K562 (cell line): ENCODE results near the gene DPY19L1. TPM values are rescaled to one million over a fixed set of nuclear protein-coding genes. Genes with fewer than 3 reads are reported as not detected.

Experiments used
- BRD9 ChIP-seq: fragments of 450-650 bp; IDR thresholded peaks from 2 replicates; pipeline ENCODE4 v1.6.1; 2018; ENCODE audit warnings: low read depth; ENCODE audit not compliant: partially characterized antibody
- CBX8 ChIP-seq: fragments of 200-600 bp; sonication (generic); IDR thresholded peaks from 2 replicates; pipeline ENCODE4 v1.6.1; 2012; ENCODE audit warnings: borderline replicate concordance, mixed run types, low read depth, mild to moderate bottlenecking, moderate library complexity, mixed read lengths, low read length, control low read depth, inconsistent platforms; ENCODE audit not compliant: poor library complexity, severe bottlenecking; ENCODE audit errors: extremely low read depth
- CTBP1 ChIP-seq: fragments of 450-650 bp; IDR thresholded peaks from 2 replicates; pipeline ENCODE4 v1.6.1; 2016; ENCODE audit warnings: borderline replicate concordance
- E4F1 ChIP-seq: fragments of 250-450 bp; sonication (Bioruptor Pico); IDR thresholded peaks from 2 replicates; pipeline ENCODE4 v1.5.0; 2021; ENCODE audit warnings: mild to moderate bottlenecking, borderline replicate concordance
- MAFG ChIP-seq: fragments of 450-650 bp; conservative IDR thresholded peaks from 2 replicates; pipeline ENCODE4 v1.6.1; 2016; ENCODE audit warnings: missing genetic modification characterization, missing compliant biosample characterization
- OTX1 ChIP-seq: fragments of 450-650 bp; formaldehyde crosslinking; IDR thresholded peaks from 2 replicates; pipeline ENCODE4 v1.4.0; 2022; ENCODE audit warnings: mild to moderate bottlenecking
- PTTG1 ChIP-seq: fragments of 450-650 bp; IDR thresholded peaks from 2 replicates; pipeline ENCODE4 v1.6.1; 2016; ENCODE audit warnings: low read depth, mild to moderate bottlenecking, missing genetic modification characterization, missing compliant biosample characterization
- SMARCC2 ChIP-seq: fragments of 450-650 bp; IDR thresholded peaks from 2 replicates; pipeline ENCODE4 v1.6.1; 2017; ENCODE audit warnings: antibody characterized with exemption, moderate library complexity, mild to moderate bottlenecking, low read depth
- STAT6 ChIP-seq: sonication (generic); formaldehyde crosslinking; IDR thresholded peaks from 2 replicates; pipeline ENCODE4 v1.8.1; 2023; ENCODE audit warnings: mild to moderate bottlenecking, missing genetic modification reagents
- TCF3 ChIP-seq: sonication (generic); formaldehyde crosslinking; IDR thresholded peaks from 2 replicates; pipeline ENCODE4 v1.4.0; 2020; ENCODE audit warnings: mild to moderate bottlenecking, missing genetic modification reagents
- ZNF174 ChIP-seq: fragments of 250-450 bp; sonication (Bioruptor Pico); IDR thresholded peaks from 2 replicates; pipeline ENCODE4 v1.4.0; 2020; ENCODE audit warnings: mild to moderate bottlenecking
- polyA plus RNA-seq, 8 experiments: library from polyadenylated mRNA; depleted of rRNA in 4 of 8; stranded (reverse) in 5 of 8; unstranded in 3 of 8; fragments of >200 nt; fragmentation: Nextera tagmentation in 2 of 8; fragmentation: Illumina TruSeq in 1 of 8; extraction: Ambion mirVana in 2 of 8; extraction: Trizol in 1 of 8; gene quantifications; 2 replicates each; pipeline versions ENCODE4 v1.2.1 to v1.2.3, GENCODE V29; 2011 to 2014; ENCODE audit warnings: inconsistent platforms in 1 of 8, missing spikeins in 1 of 8
- total RNA-seq, 7 experiments: library from RNA; depleted of rRNA in 6 of 7; stranded (reverse); fragments of >200 nt in 6 of 7; fragmentation: Illumina TruSeq in 2 of 7; extraction: Trizol in 2 of 7; gene quantifications; 2 replicates each; pipeline versions ENCODE4 v1.2.1 to v1.2.3, GENCODE V29; 2011 to 2021; ENCODE audit warnings: low replicate concordance in 1 of 7
- TF ChIP-seq, protein P1 (sequence below), 2 experiments: fragments of 450-650 bp in 1 of 2; sonication (generic) in 1 of 2; formaldehyde crosslinking in 1 of 2; IDR thresholded peaks; 2 replicates each; pipeline versions ENCODE4 v1.7.1 to v1.9.0; 2016 to 2022; ENCODE audit warnings: inconsistent platforms in 1 of 2, mild to moderate bottlenecking in 1 of 2, missing genetic modification reagents in 1 of 2

DPY19L1 gene
- total and polyA plus RNA-seq, 9 of the 15 experiments (the other 6 are each of a cell fraction or from before 2014, with no cell fraction given): 4.0 to 34.3 (median 22.1) TPM

DNA sequence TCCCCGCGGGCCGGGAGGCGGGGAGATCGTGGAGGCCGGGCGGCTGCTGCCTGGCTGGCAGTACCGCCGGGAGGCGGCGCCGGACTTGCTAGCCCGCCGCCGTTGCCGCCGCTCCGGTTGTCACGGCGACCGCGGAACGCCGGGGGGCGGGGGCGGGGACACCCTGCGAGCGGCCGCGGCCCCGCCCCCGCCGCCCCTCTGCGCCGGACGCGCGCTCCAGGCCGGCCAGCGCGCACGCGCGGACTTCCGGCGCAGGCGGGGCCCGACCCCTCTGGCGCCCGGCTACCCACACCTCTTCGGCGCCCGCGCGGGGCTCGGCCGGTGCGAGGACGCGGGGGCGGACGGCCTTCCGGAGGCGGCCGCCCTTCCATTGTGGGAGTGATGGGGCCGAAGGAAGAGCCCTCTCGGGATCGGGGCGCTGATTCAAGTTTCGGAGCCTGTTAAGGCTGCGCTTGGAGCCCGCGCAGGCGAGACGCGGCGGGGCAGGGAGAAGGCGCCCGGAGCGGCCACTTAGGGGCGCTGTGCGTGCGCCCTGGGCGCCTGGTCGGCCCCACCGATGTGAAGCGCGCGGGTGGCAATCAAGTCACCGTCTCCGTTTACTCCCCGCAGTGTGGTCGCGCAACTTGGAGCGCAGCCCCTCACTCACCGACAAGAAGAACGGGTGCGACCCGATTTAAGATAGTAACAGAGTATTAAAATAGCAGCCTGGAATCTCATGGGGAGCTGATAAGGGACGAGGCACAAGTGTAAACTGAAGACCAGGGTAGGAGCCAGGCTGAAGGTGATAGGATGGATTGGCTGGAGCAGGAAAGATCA, 449 bp upstream of the DPY19L1 start (continued):
- TF ChIP-seq, protein P1, sequence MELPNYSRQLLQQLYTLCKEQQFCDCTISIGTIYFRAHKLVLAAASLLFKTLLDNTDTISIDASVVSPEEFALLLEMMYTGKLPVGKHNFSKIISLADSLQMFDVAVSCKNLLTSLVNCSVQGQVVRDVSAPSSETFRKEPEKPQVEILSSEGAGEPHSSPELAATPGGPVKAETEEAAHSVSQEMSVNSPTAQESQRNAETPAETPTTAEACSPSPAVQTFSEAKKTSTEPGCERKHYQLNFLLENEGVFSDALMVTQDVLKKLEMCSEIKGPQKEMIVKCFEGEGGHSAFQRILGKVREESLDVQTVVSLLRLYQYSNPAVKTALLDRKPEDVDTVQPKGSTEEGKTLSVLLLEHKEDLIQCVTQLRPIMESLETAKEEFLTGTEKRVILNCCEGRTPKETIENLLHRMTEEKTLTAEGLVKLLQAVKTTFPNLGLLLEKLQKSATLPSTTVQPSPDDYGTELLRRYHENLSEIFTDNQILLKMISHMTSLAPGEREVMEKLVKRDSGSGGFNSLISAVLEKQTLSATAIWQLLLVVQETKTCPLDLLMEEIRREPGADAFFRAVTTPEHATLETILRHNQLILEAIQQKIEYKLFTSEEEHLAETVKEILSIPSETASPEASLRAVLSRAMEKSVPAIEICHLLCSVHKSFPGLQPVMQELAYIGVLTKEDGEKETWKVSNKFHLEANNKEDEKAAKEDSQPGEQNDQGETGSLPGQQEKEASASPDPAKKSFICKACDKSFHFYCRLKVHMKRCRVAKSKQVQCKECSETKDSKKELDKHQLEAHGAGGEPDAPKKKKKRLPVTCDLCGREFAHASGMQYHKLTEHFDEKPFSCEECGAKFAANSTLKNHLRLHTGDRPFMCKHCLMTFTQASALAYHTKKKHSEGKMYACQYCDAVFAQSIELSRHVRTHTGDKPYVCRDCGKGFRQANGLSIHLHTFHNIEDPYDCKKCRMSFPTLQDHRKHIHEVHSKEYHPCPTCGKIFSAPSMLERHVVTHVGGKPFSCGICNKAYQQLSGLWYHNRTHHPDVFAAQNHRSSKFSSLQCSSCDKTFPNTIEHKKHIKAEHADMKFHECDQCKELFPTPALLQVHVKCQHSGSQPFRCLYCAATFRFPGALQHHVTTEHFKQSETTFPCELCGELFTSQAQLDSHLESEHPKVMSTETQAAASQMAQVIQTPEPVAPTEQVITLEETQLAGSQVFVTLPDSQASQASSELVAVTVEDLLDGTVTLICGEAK (IDR thresholded peaks at IDR 0.05): peak; percentile 53
- TF ChIP-seq, protein P1 (CRISPR knock-in tag; IDR thresholded peaks at IDR 0.05): no peak
- TF ChIP-seq CBX8 (no peak), STAT6 (no peak), TCF3 (CRISPR knock-in tag) (no peak), OTX1 (no peak), MAFG (no peak), BRD9 (no peak), PTTG1 (tag) (no peak), CTBP1 (peak; percentile 93), ZNF174 (CRISPR knock-in tag) (no peak), E4F1 (no peak), SMARCC2 (peak; percentile 29; the same call in 1 of the 2 replicates)
